Neuronal stem cell (in vitro differentiated cells): ENCODE measurements around the gene C15orf62.
A peak's percentile ranks its signal among the peaks of the same experiment; 100 is the strongest.

Experiments
- DNase-seq: peaks from one replicate; pipeline ENCODE4 v3.0.0-alpha.2; 2013; ENCODE audit warnings: low spot score
- H2AFZ ChIP-seq: one replicate; pipeline ENCODE4 v1.6.1; 2013; ENCODE audit warnings: mild to moderate bottlenecking, low read length, inconsistent platforms
- H2AK5ac ChIP-seq: 2 replicates; pipeline ENCODE4 v1.6.1; 2013; ENCODE audit warnings: low read depth, mild to moderate bottlenecking, inconsistent platforms, low read length, moderate library complexity, mixed read lengths
- H2BK120ac ChIP-seq: 2 replicates; pipeline ENCODE4 v1.6.1; 2013; ENCODE audit warnings: low read depth, mild to moderate bottlenecking, inconsistent platforms, low read length, moderate library complexity, mixed read lengths
- H2BK12ac ChIP-seq: one replicate; pipeline ENCODE4 v1.6.1; 2013; ENCODE audit warnings: low read length, inconsistent platforms
- H2BK15ac ChIP-seq: 2 replicates; pipeline ENCODE4 v1.6.1; 2013; ENCODE audit warnings: mild to moderate bottlenecking, low read length, inconsistent platforms, mixed read lengths
- H2BK5ac ChIP-seq: one replicate; pipeline ENCODE4 v1.6.1; 2013; ENCODE audit warnings: inconsistent platforms, mild to moderate bottlenecking, low read length, moderate library complexity
- H3K14ac ChIP-seq: one replicate; pipeline ENCODE4 v1.6.1; 2013; ENCODE audit warnings: low read length, inconsistent platforms
- H3K18ac ChIP-seq: 2 replicates; pipeline ENCODE4 v1.6.1; 2013; ENCODE audit warnings: low read length, inconsistent platforms
- H3K23ac ChIP-seq: 2 replicates; pipeline ENCODE4 v1.6.1; 2013; ENCODE audit warnings: low read depth, mild to moderate bottlenecking, mixed read lengths, low read length, inconsistent platforms; ENCODE audit not compliant: poor library complexity
- H3K27ac ChIP-seq: replicated peaks from 3 replicates; pipeline ENCODE4 v1.5.1; 2013; ENCODE audit warnings: low read length, inconsistent platforms
- H3K27me3 ChIP-seq, 3 experiments: 2 replicates each; pipeline ENCODE4 v1.6.1; 2013; ENCODE audit warnings: low read length in 3 of 3, mild to moderate bottlenecking in 2 of 3, inconsistent platforms in 1 of 3, low read depth in 1 of 3, mixed read lengths in 1 of 3, moderate library complexity in 1 of 3; ENCODE audit not compliant: control insufficient read depth in 3 of 3, insufficient read depth in 3 of 3
- H3K36me3 ChIP-seq, 2 donors: replicated peaks in 1 of 2; 2 replicates each; pipeline ENCODE4 v1.6.1; 2013; ENCODE audit warnings: low read length in 2 of 2; ENCODE audit not compliant: control insufficient read depth in 2 of 2, insufficient read depth in 2 of 2
- H3K4ac ChIP-seq: 2 replicates; pipeline ENCODE4 v1.6.1; 2013; ENCODE audit warnings: inconsistent platforms, mild to moderate bottlenecking, low read length, moderate library complexity
- H3K4me1 ChIP-seq, 2 donors: 1 replicate in 1 of 2; 2 replicates in 1 of 2; pipeline ENCODE4 v1.6.1; 2013; ENCODE audit warnings: low read length in 2 of 2, low read depth in 1 of 2; ENCODE audit not compliant: control insufficient read depth in 2 of 2, insufficient read depth in 1 of 2
- H3K4me2 ChIP-seq: one replicate; pipeline ENCODE4 v1.6.1; 2013; ENCODE audit warnings: mild to moderate bottlenecking, low read length, inconsistent platforms; ENCODE audit not compliant: insufficient read depth, poor library complexity, severe bottlenecking
- H3K4me3 ChIP-seq, 2 donors: 2 replicates each; pipeline ENCODE4 v1.5.1; 2013; ENCODE audit warnings: low read length in 2 of 2, mild to moderate bottlenecking in 2 of 2, inconsistent platforms in 1 of 2, moderate library complexity in 1 of 2
- H3K79me1 ChIP-seq: one replicate; pipeline ENCODE4 v1.6.1; 2013; ENCODE audit warnings: low read depth, mild to moderate bottlenecking, inconsistent platforms, low read length, moderate library complexity
- H3K9ac ChIP-seq: one replicate; pipeline ENCODE4 v1.6.1; 2013; ENCODE audit warnings: mild to moderate bottlenecking, low read depth, low read length, inconsistent platforms; ENCODE audit not compliant: poor library complexity
- H3K9me3 ChIP-seq, 2 donors: replicated peaks in 1 of 2; 2 replicates each; pipeline versions ENCODE3 to v1.6.1; 2013; ENCODE audit warnings: low read length in 2 of 2, mild to moderate bottlenecking in 2 of 2, inconsistent platforms in 1 of 2, low read depth in 1 of 2, mixed read lengths in 1 of 2, moderate library complexity in 1 of 2; ENCODE audit not compliant: control insufficient read depth in 2 of 2, insufficient read depth in 1 of 2
- H4K8ac ChIP-seq: one replicate; pipeline ENCODE4 v1.6.1; 2013; ENCODE audit warnings: low read depth, mild to moderate bottlenecking, inconsistent platforms, low read length, moderate library complexity
- H4K91ac ChIP-seq: one replicate; pipeline ENCODE4 v1.6.1; 2013; ENCODE audit warnings: low read length, low read depth, mild to moderate bottlenecking, inconsistent platforms; ENCODE audit not compliant: poor library complexity
- WGBS, 2 donors: extraction: QIAGEN DNeasy Blood & Tissue Kit; methylation state at CpG; one replicate each; pipeline ENCODE4 v1.1.7; 2013; ENCODE audit warnings: missing lambda C conversion rate in 2 of 2, mixed read lengths in 1 of 2; ENCODE audit not compliant: insufficient read length in 2 of 2, insufficient replicate concordance in 1 of 2; ENCODE audit errors: extremely low coverage in 2 of 2; 5-methylcytosine and 5-hydroxymethylcytosine counted together

C15orf62 gene

GRCh38 chr15:40744815-40745152, 25.0 kb upstream of the C15orf62 start:
- Histone ChIP-seq H2BK12ac (no peak overlapping the region), H3K36me3 (peaks cover 21 to 81% of the 10 kb centered on the region in 2 donors)

GRCh38 chr15:40746916-40747418, 22.8 kb upstream of the C15orf62 start:
- H3K4ac ChIP-seq, result no peak overlapping the region
- no peak overlapping the region for H2BK120ac ChIP-seq
- no peak overlapping the region for H2BK5ac ChIP-seq
- H3K27ac ChIP-seq, result no peak overlapping the region
- H3K4me3 ChIP-seq, result no peak overlapping the region
- no peak overlapping the region for H2BK15ac ChIP-seq
- H3K4me2 ChIP-seq, result no peak overlapping the region
- H2AK5ac ChIP-seq, result no peak overlapping the region
- no peak overlapping the region for H3K14ac ChIP-seq
- no peak overlapping the region for H4K8ac ChIP-seq
- no CpG with 5 or more reads among the region's 3 CpGs for WGBS, 2 donors
- H3K9ac ChIP-seq, result no peak overlapping the region
- H4K91ac ChIP-seq, result no peak overlapping the region
- H2AFZ ChIP-seq, result no peak overlapping the region
- H3K23ac ChIP-seq, result no peak overlapping the region
- no peaks in the 10 kb centered on the region for H3K27me3 ChIP-seq
- H3K4me1 ChIP-seq, result peaks cover 3 to 5% of the 10 kb centered on the region in 2 donors
- no peak overlapping the region for H2BK12ac ChIP-seq
- H3K9me3 ChIP-seq, result no peaks in the 10 kb centered on the region
- H3K18ac ChIP-seq, result no peak overlapping the region
- no peak for DNase-seq
- peaks cover 2% of the 10 kb centered on the region for H3K79me1 ChIP-seq
- H3K36me3 ChIP-seq, result peaks cover 22 to 79% of the 10 kb centered on the region in 2 donors

More at GRCh38 chr15:40744815-40745152, 25.0 kb upstream of the C15orf62 start:
- H3K79me1 ChIP-seq, result no peaks in the 10 kb centered on the region
- no peak overlapping the region for H3K4ac ChIP-seq
- H3K27me3 ChIP-seq, result no peaks in the 10 kb centered on the region
- H2BK5ac ChIP-seq, result no peak overlapping the region
- H3K4me3 ChIP-seq, result no peak overlapping the region
- no peaks in the 10 kb centered on the region for H3K9me3 ChIP-seq
- no peak overlapping the region for H2BK120ac ChIP-seq
- no peak overlapping the region for H3K23ac ChIP-seq
- H3K9ac ChIP-seq, result peak overlapping the region; percentile 81
- H3K4me2 ChIP-seq, result no peak overlapping the region
- WGBS, 2 donors, result no CpG with 5 or more reads among the region's 5 CpGs
- H2BK15ac ChIP-seq, result no peak overlapping the region
- DNase-seq, result no peak
- no peak overlapping the region for H4K91ac ChIP-seq
- H3K27ac ChIP-seq, result no peak overlapping the region
- H3K14ac ChIP-seq, result no peak overlapping the region
- H2AK5ac ChIP-seq, result no peak overlapping the region
- no peak overlapping the region for H4K8ac ChIP-seq
- peaks cover 3 to 5% of the 10 kb centered on the region in 2 donors for H3K4me1 ChIP-seq
- H3K18ac ChIP-seq, result no peak overlapping the region
- no peak overlapping the region for H2AFZ ChIP-seq

DNA sequence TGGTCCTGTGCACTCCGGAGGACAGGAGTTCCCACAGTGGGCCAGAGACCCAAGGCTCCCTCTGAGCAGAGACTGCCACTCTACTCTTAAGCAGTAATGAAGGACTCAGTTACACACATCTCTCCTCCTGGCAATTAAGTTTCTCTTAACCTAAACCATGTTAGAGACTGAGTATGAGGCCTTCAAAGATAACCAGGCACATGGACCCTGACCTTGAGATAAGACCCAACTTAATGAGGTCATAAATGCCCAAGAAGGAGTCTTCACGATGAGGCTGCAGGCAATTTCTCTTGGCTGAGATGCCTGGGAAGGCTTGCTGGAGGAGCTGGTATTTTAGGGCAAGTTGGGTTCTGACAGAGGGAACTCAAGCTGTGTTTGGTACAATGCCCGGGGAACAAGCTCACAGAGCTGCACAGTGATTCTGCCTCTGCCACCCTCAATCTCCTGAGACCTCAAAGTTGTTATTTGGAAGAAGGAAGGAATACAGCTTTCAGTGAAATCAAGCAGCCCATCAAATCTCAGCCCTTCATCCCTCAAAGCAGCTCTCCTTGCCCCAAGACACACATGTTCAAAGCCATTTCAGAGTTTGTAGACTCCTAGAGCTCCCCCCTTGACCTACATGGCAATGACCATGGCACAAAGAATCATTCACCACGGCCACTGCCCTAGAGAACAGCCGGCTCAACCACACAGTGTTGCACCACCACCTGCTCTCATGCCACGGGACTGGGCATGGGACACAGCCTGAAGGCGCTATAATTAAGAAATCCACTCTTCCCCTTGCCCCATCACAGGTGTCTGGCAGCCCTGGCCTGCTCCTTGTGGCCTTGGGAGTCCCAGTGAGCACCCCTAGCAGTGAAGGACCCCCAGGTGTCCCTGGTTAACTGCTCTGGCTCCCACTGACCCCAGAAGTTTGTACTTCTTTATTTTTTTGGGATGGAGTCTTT, 21.8 kb upstream of the C15orf62 start:
- no peak overlapping the region for H3K18ac ChIP-seq
- no peak for DNase-seq
- H2BK5ac ChIP-seq, result no peak overlapping the region
- H4K91ac ChIP-seq, result no peak overlapping the region
- H3K27ac ChIP-seq, result no peak overlapping the region
- H2AK5ac ChIP-seq, result no peak overlapping the region
- no peak overlapping the region for H2AFZ ChIP-seq
- H3K4ac ChIP-seq, result no peak overlapping the region
- no peaks in the 10 kb centered on the region for H3K27me3 ChIP-seq
- H2BK12ac ChIP-seq, result no peak overlapping the region
- H3K4me3 ChIP-seq, result peak overlapping the region in 1 of 2 donors; percentile 20
- H2BK120ac ChIP-seq, result no peak overlapping the region
- H3K14ac ChIP-seq, result no peak overlapping the region
- no CpG with 5 or more reads among the region's 7 CpGs for WGBS, 2 donors
- H3K36me3 ChIP-seq, result peaks cover 20 to 76% of the 10 kb centered on the region in 2 donors
- H3K23ac ChIP-seq, result no peak overlapping the region
- H3K9ac ChIP-seq, result no peak overlapping the region
- no peak overlapping the region for H4K8ac ChIP-seq
- H3K9me3 ChIP-seq, result no peaks in the 10 kb centered on the region
- H3K4me2 ChIP-seq, result no peak overlapping the region
- H3K79me1 ChIP-seq, result peaks cover 3% of the 10 kb centered on the region
- no peak overlapping the region for H2BK15ac ChIP-seq
- peaks cover 3 to 5% of the 10 kb centered on the region in 2 donors for H3K4me1 ChIP-seq

- Histone ChIP-seq H2BK120ac (no peak overlapping the region), H2BK5ac (no peak overlapping the region), H3K36me3 (peaks cover 12 to 64% of the 10 kb centered on the region in 2 donors), H4K91ac (no peak overlapping the region), H2BK15ac (no peak overlapping the region), H3K14ac (no peak overlapping the region), H4K8ac (no peak overlapping the region), H3K27me3 (no peaks in the 10 kb centered on the region), H2BK12ac (no peak overlapping the region), H2AFZ (no peak overlapping the region), H3K4me2 (no peak overlapping the region), H3K4me1 (peaks cover under 1 to 3% of the 10 kb centered on the region in 2 donors), H3K4me3 (no peak overlapping the region), H3K9me3 (no peaks in the 10 kb centered on the region), H3K4ac (no peak overlapping the region), H3K23ac (no peak overlapping the region), H3K27ac (no peak overlapping the region), H2AK5ac (no peak overlapping the region), H3K9ac (no peak overlapping the region), H3K18ac (no peak overlapping the region), H3K79me1 (peaks cover 3% of the 10 kb centered on the region)
- DNase-seq, result no peak
- no CpG with 5 or more reads among the region's 4 CpGs for WGBS, 2 donors
Measured at GRCh38 chr15:40749151-40749630, 20.6 kb upstream of the C15orf62 start.
